DND-41 (cell line): Measurements from ENCODE around the gene EDN2.

Experiments
- EZH2 ChIP-seq: IDR thresholded peaks from 3 replicates; pipeline ENCODE4 v1.6.1; 2012; ENCODE audit warnings: borderline replicate concordance, low read depth, mild to moderate bottlenecking, moderate library complexity, low read length, inconsistent platforms; ENCODE audit not compliant: severe bottlenecking
- TF ChIP-seq, protein P1 (sequence below): IDR thresholded peaks from 2 replicates; pipeline ENCODE4 v1.5.1; 2012; ENCODE audit warnings: borderline replicate concordance, low read length, moderate library complexity, mild to moderate bottlenecking; ENCODE audit not compliant: poor library complexity, severe bottlenecking; ENCODE audit errors: extremely low read depth

DNA sequence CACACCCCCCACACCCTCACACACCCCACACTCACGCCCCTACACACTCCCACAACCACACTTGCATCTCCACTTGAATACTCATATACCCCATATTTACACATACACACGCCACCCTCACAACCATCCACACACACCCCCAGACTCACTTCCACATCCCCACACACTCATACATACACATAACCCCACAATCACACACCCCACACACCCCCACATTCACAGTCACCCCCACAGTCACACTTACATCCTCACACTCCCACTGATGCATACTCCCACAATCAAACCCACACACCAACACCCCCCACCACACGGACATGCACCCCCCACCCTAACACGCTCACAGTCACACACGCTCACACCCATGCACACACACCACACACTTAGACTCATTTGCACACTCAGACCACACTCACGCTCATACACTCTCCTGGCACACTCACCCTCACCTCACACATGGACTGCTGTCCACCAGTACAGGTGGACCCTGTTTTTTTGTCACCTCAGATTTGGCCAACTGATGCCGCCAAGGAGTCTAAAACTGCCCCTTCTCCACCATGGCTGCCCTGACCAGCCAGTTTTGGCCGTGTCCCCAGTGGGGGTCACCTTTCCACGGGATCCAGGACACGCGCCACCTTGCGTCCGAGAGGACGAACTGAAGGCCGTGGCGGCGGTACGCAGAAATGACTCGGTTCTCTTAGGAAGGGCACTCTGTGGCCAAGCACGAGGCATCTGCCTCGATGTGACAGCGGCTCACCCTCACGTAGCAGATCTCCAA, 45.3 kb upstream of the EDN2 start:
- TF ChIP-seq, protein P1, sequence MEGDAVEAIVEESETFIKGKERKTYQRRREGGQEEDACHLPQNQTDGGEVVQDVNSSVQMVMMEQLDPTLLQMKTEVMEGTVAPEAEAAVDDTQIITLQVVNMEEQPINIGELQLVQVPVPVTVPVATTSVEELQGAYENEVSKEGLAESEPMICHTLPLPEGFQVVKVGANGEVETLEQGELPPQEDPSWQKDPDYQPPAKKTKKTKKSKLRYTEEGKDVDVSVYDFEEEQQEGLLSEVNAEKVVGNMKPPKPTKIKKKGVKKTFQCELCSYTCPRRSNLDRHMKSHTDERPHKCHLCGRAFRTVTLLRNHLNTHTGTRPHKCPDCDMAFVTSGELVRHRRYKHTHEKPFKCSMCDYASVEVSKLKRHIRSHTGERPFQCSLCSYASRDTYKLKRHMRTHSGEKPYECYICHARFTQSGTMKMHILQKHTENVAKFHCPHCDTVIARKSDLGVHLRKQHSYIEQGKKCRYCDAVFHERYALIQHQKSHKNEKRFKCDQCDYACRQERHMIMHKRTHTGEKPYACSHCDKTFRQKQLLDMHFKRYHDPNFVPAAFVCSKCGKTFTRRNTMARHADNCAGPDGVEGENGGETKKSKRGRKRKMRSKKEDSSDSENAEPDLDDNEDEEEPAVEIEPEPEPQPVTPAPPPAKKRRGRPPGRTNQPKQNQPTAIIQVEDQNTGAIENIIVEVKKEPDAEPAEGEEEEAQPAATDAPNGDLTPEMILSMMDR = no peak
- no peak for TF ChIP-seq EZH2
